ENCODE measurements around the gene KCNAB1.

The KCNAB1 gene

GRCh38 chr3:156307704-156308103 lies 187.3 kb downstream of the KCNAB1 start:
- DNase-seq (ENCODE audit: low read depth in 3 of 3, low spot score in 1 of 3) = no peak

- no peak for DNase-seq (ENCODE audit: low read depth in 3 of 3, low spot score in 1 of 3)
Observed at GRCh38 chr3:156311431-156311830, 191.1 kb downstream of the KCNAB1 start.

GRCh38 chr3:156311930-156312329 lies 191.6 kb downstream of the KCNAB1 start:
- no peak for DNase-seq (ENCODE audit: low read depth in 3 of 3, low spot score in 1 of 3)

- no peak for DNase-seq (ENCODE audit: low read depth in 3 of 3, low spot score in 1 of 3)
Observed at GRCh38 chr3:156316076-156316475, 195.7 kb downstream of the KCNAB1 start.

GRCh38 chr3:156317462-156318074 lies 197.2 kb downstream of the KCNAB1 start:
- no peak for DNase-seq (ENCODE audit: low read depth in 3 of 3, low spot score in 1 of 3)

GRCh38 chr3:156321945-156322344 lies 201.6 kb downstream of the KCNAB1 start:
- no peak for DNase-seq (ENCODE audit: low read depth in 3 of 3, low spot score in 1 of 3)

GRCh38 chr3:156323466-156323865 lies 203.1 kb downstream of the KCNAB1 start:
- DNase-seq (ENCODE audit: low read depth in 3 of 3, low spot score in 1 of 3) = no peak

GRCh38 chr3:156330415-156330814 lies 210.0 kb downstream of the KCNAB1 start:
- no peak for DNase-seq (ENCODE audit: low read depth in 3 of 3, low spot score in 1 of 3)

GRCh38 chr3:156332304-156332703 lies 211.9 kb downstream of the KCNAB1 start:
- no peak for DNase-seq (ENCODE audit: low read depth in 3 of 3, low spot score in 1 of 3)

GRCh38 chr3:156334841-156335545 lies 214.6 kb downstream of the KCNAB1 start:
- DNase-seq (ENCODE audit: low read depth in 3 of 3, low spot score in 1 of 3) = no peak

GRCh38 chr3:156339491-156339890 lies 219.1 kb downstream of the KCNAB1 start:
- no peak for DNase-seq (ENCODE audit: low read depth in 3 of 3, low spot score in 1 of 3)

- DNase-seq (ENCODE audit: low read depth in 3 of 3, low spot score in 1 of 3) = no peak
Observed at GRCh38 chr3:156341332-156341731, 221.0 kb downstream of the KCNAB1 start.

GRCh38 chr3:156341831-156342416 lies 221.5 kb downstream of the KCNAB1 start:
- DNase-seq (ENCODE audit: low read depth in 3 of 3, low spot score in 1 of 3) = no peak

GRCh38 chr3:156344215-156344614 lies 223.8 kb downstream of the KCNAB1 start:
- no peak for DNase-seq (ENCODE audit: low read depth in 3 of 3, low spot score in 1 of 3)

GRCh38 chr3:156349111-156349510 lies 228.7 kb downstream of the KCNAB1 start:
- DNase-seq (ENCODE audit: low read depth in 3 of 3, low spot score in 1 of 3) = no peak

- no peak for DNase-seq (ENCODE audit: low read depth in 3 of 3, low spot score in 1 of 3)
Observed at GRCh38 chr3:156349978-156350377, 229.6 kb downstream of the KCNAB1 start.

GRCh38 chr3:156350781-156351180 lies 230.4 kb downstream of the KCNAB1 start:
- DNase-seq (ENCODE audit: low read depth in 3 of 3, low spot score in 1 of 3) = no peak

GRCh38 chr3:156351783-156352182 lies 231.4 kb downstream of the KCNAB1 start:
- no peak for DNase-seq (ENCODE audit: low read depth in 3 of 3, low spot score in 1 of 3)

GRCh38 chr3:156352728-156353127 lies 232.3 kb downstream of the KCNAB1 start:
- no peak for DNase-seq (ENCODE audit: low read depth in 3 of 3, low spot score in 1 of 3)

GRCh38 chr3:156353563-156353962 lies 233.2 kb downstream of the KCNAB1 start:
- DNase-seq (ENCODE audit: low read depth in 3 of 3, low spot score in 1 of 3) = no peak

- DNase-seq (ENCODE audit: low read depth in 3 of 3, low spot score in 1 of 3) = no peak
Observed at GRCh38 chr3:156356537-156357363, 236.4 kb downstream of the KCNAB1 start.

- DNase-seq (ENCODE audit: low read depth in 3 of 3, low spot score in 1 of 3) = no peak
Observed at GRCh38 chr3:156358232-156358631, 237.9 kb downstream of the KCNAB1 start.
